HL-60 (cell line): ENCODE measurements around the gene ELL2.

Experiments
- DNase-seq, 2 experiments: peaks; one replicate each; pipeline ENCODE4 v3.0.0-alpha.2; 2010 to 2020; ENCODE audit warnings: low read depth in 1 of 2, low spot score in 1 of 2
- H3K27ac ChIP-seq: fragments of 250-450 bp; sonication (Bioruptor Pico); replicated peaks from 2 replicates; pipeline ENCODE4 v1.5.1; 2020; ENCODE audit warnings: mild to moderate bottlenecking, moderate library complexity
- H3K27me3 ChIP-seq: fragments of 250-450 bp; sonication (Bioruptor Pico); 2 replicates; pipeline ENCODE4 v1.5.1; 2021; ENCODE audit warnings: mild to moderate bottlenecking, moderate library complexity; ENCODE audit not compliant: insufficient read depth, poor library complexity, severe bottlenecking
- H3K4me3 ChIP-seq: replicated peaks from 2 replicates; pipeline ENCODE4 v1.5.1; 2011; ENCODE audit warnings: mild to moderate bottlenecking, control low read depth, low read length; ENCODE audit not compliant: insufficient read depth
- CTCF ChIP-seq: IDR thresholded peaks from one replicate; pipeline ENCODE4 v1.5.1; 2011; ENCODE audit warnings: low read length, control low read depth, inconsistent platforms; ENCODE audit not compliant: insufficient read depth
- GABPA ChIP-seq: IDR thresholded peaks from 2 replicates; pipeline ENCODE4 v1.6.1; 2012; ENCODE audit warnings: low read depth
- POLR2AphosphoS5 ChIP-seq: IDR thresholded peaks from 2 replicates; pipeline ENCODE4 v1.6.1; 2012; ENCODE audit warnings: low read depth
- REST ChIP-seq: IDR thresholded peaks from 2 replicates; pipeline ENCODE4 v1.6.1; 2012; ENCODE audit warnings: low read depth; ENCODE audit not compliant: insufficient replicate concordance
- SPI1 ChIP-seq: IDR thresholded peaks from 2 replicates; pipeline ENCODE4 v1.6.1; 2012; ENCODE audit warnings: low read depth, mild to moderate bottlenecking, borderline replicate concordance

The ELL2 gene

GRCh38 chr5:95881833-95882232 is 79.8 kb downstream of the ELL2 start:
- TF ChIP-seq CTCF (no peak), POLR2AphosphoS5 (no peak), SPI1 (no peak), REST (no peak), GABPA (no peak)
- H3K4me3 ChIP-seq, result no peak overlapping the region
- no peak overlapping the region for H3K27ac ChIP-seq
- no peaks in the 10 kb centered on the region for H3K27me3 ChIP-seq
- no peak for DNase-seq

- TF ChIP-seq CTCF, result no peak
- Histone ChIP-seq H3K27ac (no peak overlapping the region), H3K27me3 (no peaks in the 10 kb centered on the region), H3K4me3 (no peak overlapping the region)
- no peak for DNase-seq
Measured at GRCh38 chr5:95880081-95880926, 81.3 kb downstream of the ELL2 start.

GRCh38 chr5:95879661-95880060 is 82.0 kb downstream of the ELL2 start:
- H3K27ac ChIP-seq, result no peak overlapping the region
- no peak overlapping the region for H3K4me3 ChIP-seq
- no peak for DNase-seq
- TF ChIP-seq POLR2AphosphoS5, result no peak
- no peak for TF ChIP-seq SPI1
- no peak for TF ChIP-seq CTCF
- TF ChIP-seq REST, result no peak
- no peak for TF ChIP-seq GABPA
- no peaks in the 10 kb centered on the region for H3K27me3 ChIP-seq
